GM21737 (cell line): ENCODE results near the gene RO60.

Experiments used
- ATAC-seq: cut with Tn5 transposase; IDR thresholded peaks from one replicate; pipeline ENCODE4 v1.9.1; 2021; ENCODE audit warnings: mild to moderate bottlenecking, moderate library complexity; ENCODE audit not compliant: unreplicated experiment

RO60 gene

DNA sequence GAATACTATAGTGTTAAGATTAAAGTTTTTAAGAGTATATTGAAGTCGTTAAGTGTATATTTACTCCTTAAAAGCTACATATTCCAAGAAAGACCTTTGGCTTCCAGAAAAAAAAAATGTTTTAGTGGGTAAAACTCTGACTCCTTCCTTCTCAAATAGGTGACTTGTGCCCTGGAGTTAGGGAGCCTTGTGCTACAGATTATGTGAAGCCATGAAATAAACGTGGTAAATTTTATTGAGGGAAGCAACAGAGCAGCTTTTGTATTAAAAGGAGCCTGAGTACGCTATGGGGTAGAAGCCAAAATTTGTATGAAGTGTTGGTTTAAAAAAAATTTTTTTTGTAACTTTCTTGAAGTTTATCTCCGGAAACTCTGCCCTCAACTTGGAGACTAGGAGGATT lies 994 bp downstream of the RO60 start:
- ATAC-seq, result no peak

DNA sequence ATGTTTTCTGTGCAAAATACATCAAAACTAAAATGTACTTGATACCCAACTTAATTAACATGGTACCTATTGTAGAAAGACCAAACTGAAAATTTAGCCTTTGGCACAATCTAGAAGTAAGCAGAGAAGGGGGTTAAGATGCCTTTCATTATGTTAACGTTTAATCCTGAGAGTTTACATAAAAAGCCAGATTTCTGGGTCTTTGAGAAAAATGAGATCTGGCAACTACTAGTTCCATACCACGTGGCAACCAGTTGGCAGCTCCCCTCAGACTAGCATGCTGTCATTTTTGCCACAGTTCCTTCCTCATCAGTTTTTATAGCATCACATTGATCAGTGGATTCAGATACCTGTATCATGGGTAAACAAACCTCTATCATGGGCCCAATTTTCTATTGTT lies 1.5 kb downstream of the RO60 start:
- ATAC-seq, result no peak

DNA sequence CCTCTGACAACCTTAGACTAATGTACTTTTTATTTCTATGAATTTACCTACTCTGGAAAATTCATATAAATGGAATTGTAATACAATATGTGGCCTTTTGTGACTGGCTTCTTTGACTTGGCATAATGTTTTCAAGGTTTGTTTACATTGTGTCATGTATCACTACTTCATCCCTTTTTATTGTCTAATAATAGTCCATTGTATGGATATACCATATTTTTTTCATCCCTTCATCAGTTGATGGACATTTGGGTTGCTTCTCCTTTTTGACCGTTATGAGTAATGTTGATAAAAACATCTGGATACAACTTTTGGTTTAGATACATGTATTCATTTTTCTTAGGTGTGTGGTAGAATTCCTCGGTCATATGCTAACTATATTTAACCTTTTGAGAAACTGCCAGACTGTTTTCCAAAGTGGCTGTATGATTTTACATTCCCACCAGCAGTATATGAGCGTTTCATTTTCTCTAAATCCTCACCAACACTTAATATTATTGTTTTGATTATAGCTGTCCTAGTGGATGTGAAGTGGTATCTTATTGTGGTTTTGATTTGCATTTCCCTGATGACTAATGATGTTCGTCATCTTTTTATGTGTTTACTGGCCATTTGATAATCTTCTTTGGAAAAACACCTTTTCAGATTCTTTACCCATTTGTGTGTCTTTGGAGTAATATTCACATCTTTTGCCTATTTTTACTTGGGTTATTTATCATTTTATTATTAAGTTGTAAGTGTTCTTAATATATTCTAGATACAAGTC lies 3.5 kb downstream of the RO60 start:
- ATAC-seq, result no peak

DNA sequence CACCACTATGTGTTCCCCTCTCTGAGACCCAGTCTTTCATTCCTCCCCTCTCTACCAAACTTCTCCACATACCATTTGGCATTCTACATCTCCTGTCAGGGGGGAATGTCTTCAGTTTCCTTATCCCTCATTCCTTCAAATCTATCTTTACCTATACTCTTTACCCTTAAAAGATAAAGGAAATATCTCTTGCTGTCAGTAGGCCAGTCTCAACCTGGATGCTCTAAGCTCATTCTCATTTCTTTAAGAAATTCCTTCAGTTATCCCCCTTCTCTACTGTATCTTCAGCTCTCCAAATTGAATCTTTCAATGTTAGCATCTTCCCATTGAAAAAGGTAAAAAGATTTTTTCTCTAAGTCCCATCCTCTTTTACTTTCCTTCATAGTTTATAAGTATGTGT lies 6.5 kb downstream of the RO60 start:
- ATAC-seq, result no peak

DNA sequence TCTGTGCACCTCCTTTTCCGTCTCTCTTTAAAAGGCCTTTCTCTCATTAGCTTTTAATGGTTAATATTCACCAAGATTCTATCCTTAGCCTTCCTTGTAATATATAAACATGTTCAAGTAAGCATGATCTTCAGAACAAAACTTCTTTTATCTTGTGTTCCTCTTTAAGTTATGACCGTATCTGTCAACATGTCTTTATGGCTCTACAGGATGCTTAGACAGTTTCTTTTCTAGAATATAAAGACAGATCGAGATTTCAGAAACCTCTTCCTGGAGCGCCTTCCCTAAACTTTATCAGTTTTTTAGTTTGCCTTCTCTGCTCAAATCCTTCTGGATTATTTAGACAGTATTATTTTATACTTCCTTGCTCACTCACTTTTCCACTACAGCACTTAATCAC lies 7.2 kb downstream of the RO60 start:
- ATAC-seq, result no peak

DNA sequence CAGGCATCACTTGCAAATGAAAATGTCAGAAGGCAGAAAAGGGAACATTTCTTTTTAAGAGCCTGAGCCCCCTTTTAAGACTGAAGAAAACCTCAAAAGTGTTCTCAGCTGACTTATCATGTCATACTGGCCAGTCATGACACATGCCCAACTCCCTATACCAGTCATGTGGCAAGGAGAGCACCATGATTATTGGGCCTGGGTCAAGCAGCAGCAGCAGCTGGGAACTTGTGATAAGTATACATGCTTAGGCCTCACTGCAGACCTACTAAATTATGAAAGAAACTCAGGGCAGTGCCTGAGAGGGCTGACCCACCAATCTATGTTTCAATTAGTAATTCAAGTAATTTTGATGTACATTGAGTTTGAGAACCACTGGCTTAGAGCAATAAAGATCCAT lies 8.6 kb downstream of the RO60 start:
- no peak for ATAC-seq

DNA sequence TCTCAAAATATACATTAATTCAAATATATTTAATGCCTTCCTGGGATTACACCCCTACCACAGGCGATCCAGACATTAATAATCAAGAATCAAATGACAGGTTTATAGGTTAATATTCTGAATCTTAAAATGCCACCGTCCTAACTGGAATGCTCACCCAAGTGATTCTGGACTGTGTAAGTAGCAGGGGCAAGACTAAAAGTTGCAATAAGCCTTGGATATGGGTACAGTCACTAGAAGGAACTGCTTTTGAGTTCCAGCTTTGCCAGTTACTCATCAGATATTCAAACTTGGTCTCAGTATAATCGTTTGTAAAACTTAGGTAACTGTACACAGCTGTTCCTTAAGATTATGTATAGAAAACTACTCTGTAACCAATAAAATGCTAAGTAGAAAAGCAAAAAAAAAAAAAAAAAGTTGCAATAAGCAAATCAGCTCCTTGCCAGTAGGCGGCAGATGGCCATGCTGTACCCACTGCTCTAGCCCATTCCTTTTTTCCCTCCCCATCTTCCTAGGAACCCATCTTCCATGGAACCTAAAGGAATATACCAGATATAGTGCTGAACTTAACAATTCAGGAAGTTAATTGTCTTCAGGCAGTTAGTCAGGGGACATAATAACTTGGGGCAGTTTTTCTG lies 10.5 kb downstream of the RO60 start:
- ATAC-seq, result no peak

DNA sequence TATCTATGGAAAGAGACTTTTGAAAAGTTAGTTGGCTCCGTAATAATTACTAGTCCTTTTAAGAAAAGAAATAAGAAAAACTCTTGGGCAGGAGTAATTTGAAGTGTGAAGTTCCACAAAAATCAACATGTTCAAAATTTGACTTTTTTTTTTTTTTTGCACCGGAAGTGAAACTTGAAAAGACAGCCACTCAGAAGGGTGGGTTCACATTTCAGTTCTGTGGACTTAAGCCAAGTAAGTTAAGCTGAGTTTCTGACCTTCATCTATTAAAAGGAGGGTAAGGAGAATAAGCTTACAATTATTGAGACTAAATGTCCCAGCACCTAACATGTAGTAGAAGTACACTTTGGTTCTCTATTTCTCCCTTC lies 11.0 kb downstream of the RO60 start:
- ATAC-seq, result no peak

DNA sequence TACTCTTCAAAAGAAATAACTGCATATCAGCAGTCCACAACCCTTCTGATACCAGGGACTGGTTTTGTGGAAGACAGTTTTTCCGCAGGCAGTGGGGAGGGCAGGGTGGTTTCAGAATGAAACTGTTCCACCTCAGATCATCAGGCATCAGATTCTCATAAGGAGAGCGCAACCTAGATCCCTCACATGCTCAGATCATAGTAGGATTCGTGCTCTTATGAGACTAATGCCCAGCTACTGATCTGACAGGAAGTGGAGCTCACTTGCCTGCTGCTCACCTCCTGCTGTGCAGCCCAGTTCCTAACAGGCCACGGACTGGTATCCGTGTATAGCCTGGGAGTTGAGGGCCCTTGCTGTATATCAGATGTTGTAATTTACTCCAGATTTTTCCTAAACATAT lies 11.5 kb downstream of the RO60 start:
- no peak for ATAC-seq

DNA sequence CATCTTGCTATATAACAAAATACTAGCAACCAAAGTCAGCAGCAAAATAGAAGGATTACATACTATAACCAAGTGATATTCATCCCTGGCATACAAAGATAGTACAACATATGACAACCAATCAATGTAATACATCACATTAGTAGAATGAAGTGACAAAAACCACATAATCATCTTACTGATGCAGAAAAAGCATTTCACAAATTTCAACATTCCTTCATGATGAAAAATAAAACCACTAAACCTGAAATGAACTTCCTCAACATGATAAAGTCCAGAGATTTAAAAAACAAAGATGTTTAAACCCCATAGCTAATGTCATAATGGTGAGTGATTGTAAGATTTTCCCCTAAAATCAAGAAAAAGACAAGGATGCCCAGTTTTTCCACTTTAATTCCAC lies 18.6 kb downstream of the RO60 start:
- ATAC-seq, result no peak

DNA sequence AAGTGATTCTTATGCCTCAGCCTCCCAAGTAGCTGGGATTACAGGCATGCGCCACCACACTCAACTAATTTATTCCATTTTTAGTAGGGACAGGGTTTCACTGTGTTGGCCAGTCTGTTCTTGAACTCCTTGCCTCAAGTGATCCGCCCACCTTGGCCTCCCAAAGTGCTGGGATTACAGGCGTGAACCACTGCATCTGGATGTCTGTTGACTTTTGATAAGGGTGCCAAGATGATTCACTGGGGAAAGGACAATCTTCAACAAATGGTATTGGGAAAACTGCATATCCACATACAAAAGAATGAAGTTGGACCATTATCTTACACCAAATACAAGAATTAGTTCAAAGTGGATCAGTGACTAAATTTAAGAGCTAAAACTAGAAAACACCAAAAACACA lies 19.8 kb downstream of the RO60 start:
- ATAC-seq, result no peak

DNA sequence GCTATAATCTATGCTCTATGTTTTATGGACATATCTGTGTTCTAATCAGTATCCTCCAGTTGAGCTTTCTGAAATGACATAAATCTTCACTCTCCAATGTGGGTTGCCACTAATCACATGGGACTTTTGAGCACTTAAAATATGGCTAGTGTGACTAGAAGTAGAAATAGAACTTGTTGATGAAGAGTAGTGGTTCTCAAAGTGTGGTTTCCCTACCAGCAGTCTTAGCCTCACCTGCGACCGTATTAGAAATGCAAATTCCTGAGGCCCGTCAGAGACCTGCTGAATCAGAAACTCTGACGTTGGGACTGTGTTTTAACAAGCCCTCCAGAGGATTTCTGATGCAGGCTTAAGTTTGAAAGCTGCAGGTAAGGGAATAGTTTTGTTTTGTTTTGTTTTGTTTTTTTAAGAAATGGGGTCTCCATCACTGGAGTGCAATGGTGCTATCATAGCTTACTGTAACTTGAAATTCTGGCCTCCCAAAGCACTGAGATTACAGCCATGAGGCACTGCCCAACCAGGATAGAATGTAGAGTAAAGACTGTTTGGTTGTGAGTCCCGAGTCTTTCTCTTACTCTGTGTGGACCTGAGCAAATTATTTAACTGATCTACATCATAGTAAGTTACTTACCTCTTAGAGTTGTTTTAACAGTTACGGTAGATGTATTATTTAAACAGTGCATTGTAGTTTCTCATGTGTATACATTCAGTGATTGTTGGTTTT lies 24.1 kb downstream of the RO60 start:
- peak; percentile 93 for ATAC-seq

DNA sequence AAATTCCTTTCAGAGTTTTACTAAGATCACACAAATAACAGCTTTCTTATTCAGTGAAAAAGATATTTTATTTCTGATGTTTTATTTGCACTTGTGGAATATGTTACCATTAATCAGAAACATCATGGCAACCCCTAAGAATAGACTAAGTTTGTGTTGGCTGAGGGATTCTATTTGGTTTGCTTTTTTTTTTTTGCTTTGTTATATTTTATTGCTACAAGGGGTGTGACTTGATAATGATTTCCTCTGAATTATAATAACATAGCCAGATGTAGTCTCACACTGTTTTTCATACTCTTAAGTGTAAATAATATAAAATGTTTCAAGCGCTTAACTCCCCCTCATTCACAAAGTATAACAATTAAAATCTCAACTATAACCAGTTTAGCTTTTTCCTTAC lies 25.9 kb downstream of the RO60 start:
- ATAC-seq, result no peak

DNA sequence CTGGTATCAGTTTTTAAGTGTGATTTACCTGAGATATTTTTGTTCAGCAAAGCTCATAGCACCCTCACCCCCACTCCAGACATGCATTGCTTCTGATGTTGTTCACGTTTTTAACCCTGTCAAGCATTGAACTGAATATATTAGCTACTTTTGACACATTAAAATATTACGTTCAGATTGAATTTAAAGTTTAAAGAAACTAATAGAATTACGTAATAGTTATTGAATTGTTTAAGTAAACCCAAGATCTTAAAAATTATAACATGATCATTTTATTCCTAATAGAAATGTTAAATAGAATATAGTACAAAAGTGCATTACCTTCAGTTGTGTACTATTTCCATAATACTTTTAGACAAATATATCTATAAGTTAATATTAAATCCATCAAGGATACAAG lies 26.9 kb downstream of the RO60 start:
- ATAC-seq, result no peak

DNA sequence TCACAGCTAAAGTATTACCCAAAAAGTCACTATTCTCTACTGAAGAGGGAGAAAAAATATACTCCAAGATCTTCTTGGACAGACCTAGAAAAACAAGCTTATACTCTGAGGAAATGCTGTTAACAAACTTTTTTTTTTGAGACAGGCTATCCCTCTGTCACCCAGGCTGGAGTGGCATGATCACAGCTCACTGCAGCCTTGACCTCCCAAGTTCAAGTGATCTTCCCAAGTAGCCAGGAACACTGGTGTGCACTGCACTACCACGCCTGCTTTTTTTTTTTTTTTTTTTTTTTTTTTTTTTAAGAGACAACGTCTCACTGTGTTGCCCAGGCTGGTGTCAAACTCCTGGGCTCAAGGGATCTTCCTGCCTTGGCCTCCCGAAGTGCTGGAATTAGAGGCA lies 28.5 kb downstream of the RO60 start:
- ATAC-seq, result no peak

DNA sequence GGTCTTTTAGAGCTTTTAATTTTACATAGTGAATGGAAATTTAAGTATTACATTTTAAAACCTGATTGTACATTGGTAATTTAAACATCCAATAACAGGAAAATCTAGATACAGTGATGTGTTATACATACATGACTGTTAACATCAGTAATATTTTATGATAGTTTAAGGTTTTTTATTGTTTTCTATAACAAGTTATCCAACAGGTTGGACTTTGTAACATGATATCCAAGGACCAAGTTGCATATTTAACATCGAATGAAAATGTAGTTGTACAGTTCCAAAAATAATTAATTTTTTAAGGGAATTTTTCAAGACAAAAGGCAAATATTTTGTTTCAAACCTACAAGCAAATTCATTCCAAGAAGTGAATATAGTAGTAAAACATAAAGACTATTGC lies 31.5 kb downstream of the RO60 start:
- no peak for ATAC-seq

DNA sequence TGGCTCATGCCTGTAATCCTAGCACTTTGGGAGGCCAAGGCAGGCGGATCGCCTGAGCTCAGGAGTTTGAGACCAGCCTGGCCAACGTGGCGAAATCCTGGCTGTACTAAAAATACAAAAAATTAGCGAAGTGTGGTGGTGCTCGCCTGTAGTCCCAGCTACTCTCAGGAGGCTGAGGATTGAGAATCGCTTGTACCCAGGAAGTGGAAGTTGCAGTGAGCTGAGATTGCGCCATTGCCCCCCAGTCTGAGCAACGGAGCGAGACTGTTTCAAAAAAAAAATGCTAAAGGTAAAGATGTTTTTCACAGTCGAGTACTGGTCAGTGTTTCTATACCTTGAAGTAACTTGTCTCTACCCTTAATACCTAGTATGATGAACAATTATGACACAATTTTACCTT lies 34.7 kb downstream of the RO60 start:
- ATAC-seq, result no peak

DNA sequence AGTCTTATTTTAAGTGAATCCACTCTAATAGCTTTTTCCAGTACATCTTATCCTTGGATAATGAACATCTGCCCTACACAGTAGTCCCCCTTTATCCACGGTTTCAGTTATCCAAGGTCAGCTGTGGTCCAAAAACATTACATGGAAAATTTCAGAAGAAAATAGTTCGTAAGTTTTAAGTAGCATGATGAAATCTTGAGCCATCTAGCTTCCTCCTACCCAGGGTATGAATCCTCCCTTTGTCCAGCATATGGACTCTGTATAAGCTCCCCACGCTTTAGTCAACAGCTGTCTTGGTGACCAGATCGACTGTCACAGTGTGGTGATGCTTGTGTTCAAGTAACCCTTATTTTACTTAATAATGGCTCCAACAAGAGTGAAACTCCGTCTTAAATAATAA lies 43.2 kb downstream of the RO60 start:
- no peak for ATAC-seq

DNA sequence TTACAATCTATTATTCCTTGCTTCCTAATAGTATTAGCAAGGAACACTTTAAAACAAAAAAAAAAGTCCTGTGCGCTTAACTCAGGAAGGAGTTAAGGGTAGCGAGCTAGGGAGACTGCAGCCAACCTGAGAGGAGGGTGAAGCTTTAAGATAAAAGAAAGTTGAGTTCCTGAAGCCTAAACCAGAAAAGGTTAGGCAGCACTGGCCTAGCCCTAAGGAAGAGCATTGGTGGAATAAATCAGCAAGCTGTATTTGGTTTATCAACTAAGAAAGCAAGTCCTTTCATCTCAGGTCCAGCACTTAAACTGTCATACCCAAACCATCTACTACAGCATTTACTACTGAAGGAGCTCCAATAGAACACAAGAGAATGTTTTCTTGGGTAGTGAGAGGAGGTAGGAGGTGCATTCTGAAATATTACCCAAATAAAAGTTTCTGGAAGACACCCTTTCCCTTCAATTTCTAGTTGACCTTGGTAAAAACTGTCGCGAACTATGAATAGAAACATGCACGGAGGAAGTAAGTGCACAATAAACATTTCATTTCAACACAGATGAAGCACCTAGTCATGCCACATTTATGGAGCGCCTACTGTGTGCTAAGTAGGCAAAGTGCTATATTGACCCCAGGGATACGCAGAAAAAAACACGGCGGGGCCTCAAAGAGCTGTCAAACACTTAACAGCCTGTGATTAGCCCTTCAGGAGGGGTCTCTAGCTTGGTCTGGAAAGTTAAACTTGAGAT lies 44.5 kb downstream of the RO60 start:
- ATAC-seq, result no peak

DNA sequence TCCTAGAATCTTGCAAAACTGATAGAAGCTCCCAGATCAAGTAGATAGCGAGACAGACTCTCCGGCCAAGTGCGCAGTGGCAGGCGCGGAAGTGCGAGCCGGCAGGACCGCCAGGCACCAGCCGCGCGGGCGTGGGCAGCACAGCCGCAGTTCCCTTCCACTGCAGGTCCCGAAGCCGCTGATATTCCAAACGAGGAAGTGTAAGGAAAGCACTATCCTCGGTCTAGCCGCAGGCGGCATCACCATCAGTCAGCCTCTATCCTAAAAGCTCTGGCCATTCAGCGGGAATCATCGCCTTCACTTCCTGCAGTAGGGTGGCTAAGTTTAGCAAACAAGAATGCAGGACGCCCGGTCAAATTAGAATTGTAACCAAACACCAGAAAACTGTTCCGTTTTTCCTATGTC lies 45.1 kb downstream of the RO60 start:
- peak; percentile 36 for ATAC-seq
